LNCAP (cell line): ENCODE measurements around the gene NTPCR.

ENCODE experiments used
- CTCF ChIP-seq: fragments of 450-650 bp; IDR thresholded peaks from 2 replicates; pipeline ENCODE4 v1.5.1; 2017; ENCODE audit warnings: mild to moderate bottlenecking

NTPCR gene

DNA sequence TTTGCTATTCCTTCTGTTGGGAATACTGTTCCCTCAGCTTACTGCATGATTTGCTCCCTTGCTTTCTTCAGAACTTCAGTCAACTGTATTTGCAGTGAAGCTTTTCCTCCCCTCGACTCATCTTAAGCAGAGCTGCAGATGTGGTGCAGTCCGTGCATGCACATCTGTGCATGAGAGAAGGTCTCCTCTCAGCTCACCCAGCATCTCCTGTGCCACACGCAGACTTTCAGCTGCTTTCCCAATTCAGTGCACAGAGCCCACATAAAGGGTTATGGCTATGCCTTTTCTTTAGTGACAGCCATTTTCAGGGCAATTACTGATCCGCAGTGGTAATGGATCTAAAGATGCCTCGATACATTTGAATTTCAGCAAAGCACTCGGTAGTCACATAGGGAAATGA, 13.5 kb upstream of the NTPCR start:
- no peak for TF ChIP-seq CTCF

- TF ChIP-seq CTCF, result no peak
These were observed 12.6 kb upstream of the NTPCR start for GRCh38 chr1:232937741-232938375.

- TF ChIP-seq CTCF, result no peak
These were observed 11.5 kb upstream of the NTPCR start for GRCh38 chr1:232938926-232939325.

- TF ChIP-seq CTCF, result no peak
These were observed 10.7 kb upstream of the NTPCR start for GRCh38 chr1:232939748-232940147.

DNA sequence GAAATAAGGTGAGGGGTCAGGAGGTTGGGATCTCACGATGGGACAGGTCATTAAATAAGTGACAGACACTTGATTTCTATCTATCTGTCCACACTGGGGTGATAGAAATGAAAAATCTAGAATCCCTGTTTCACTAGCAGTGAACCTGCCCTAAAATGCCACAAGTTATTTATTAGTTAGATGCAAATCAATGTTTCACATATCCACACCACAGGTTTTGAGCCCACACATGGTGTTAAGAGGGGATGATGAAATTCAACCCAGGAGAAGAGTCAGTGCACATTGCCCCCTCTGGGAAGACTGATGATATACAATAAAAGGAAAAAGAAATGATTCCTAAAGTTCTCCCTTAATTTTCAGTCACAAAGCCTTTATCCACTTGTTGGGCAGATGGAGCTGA, 10.1 kb upstream of the NTPCR start:
- no peak for TF ChIP-seq CTCF

DNA sequence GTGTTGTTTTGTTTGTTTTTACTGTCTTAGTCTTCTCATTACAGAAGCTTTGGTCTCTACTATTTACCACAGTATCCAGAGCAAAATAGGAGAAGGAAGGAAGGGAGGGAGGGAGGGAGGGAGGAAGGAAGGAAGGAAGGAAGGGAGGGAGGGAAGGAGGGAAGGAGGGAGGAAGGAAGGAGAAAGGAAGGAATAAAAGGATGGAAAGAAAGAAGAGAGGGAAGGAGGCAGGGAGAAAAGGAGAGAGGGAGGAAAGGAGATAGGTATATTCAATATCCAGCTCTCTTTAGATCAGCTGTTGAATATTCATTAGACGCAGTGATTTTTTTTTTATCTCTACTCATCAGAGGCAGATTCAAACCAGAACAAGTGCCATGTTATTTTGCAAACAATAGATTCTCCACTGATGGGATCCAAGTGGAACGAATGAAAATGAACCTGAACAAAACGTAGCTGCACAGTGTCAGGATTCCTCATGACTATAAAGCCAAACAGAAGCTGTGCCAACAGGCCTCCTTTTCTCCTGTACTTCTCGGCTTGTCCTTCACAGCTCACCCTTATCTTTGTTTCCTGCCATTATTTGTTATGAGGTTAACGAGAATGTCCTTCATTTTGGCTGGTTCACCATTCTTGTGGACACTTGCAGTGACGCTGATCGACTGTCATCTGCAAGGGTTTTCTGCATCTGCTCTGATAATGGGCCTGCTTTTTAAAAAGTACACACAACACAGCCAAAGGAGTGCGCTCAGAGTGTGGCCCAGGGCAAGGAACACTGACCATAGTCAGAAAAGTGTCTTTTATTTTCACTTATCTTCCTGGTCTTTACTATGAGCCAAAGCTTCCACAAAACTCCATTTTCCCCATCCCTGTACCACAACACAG, 7.8 kb upstream of the NTPCR start:
- TF ChIP-seq CTCF, result no peak

DNA sequence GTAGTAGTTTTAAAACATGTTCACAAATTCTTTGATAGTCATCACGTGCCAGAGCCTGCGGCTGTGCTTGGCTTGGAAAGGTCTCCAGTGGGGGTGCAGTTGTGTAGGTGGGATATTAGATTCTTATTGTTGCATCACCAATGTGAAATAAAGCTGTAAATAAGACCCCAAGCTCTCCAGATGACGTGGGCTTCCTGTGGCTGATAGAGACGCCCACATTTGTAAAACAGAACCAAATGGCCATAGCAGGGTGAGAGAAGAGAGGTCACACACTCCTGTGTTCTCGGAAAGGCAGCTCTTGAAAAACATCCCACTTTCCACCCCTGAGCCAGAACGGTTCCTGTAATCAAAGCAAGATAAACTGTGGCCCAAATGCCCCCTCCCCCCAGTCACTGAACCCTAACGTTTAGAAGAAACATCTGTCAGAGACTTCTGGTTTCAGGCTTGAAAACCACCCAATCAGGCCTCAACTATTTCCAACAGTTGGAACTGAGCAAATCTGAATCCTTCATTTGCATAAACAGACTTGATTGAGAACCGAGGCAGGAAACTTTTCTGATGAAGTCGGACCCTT, 6.6 kb upstream of the NTPCR start:
- no peak for TF ChIP-seq CTCF
